Kidney epithelial cell (primary cell): ENCODE data around the gene OR5B3. TPM values are rescaled to one million over a fixed set of nuclear protein-coding genes. Genes with fewer than 3 reads are reported as not detected.

Experiments
- total RNA-seq: library from RNA; depleted of rRNA; stranded (reverse); fragments of >200 nt; gene quantifications from 2 replicates; pipeline ENCODE4 v1.2.3, GENCODE V29; 2015

The OR5B3 gene
- total RNA-seq, 1 donor from 2014 or later, result not detected

Other genes with a start within 250 kb of the OR5B3 start
- gene OR9Q2, start 217.8 kb downstream of the OR5B3 start, total RNA-seq, result not detected in 2 replicates
- gene OR1S2, start 202.7 kb downstream of the OR5B3 start, total RNA-seq, result not detected in 2 replicates
- not detected in 2 replicates for gene OR1S1, start 194.2 kb downstream of the OR5B3 start, total RNA-seq
- gene OR10Q1, start 178.0 kb downstream of the OR5B3 start, total RNA-seq, result not detected in 2 replicates
- not detected in 2 replicates for gene OR10W1, start 138.6 kb downstream of the OR5B3 start, total RNA-seq
- not detected in 2 replicates for gene OR5B17, start 47.8 kb downstream of the OR5B3 start, total RNA-seq
- gene OR5B2, start 21.2 kb upstream of the OR5B3 start, total RNA-seq, result not detected in 2 replicates
- gene OR5B12, start 35.4 kb upstream of the OR5B3 start, total RNA-seq, result not detected in 2 replicates
- not detected in 2 replicates for gene OR5B21, start 101.2 kb upstream of the OR5B3 start, total RNA-seq
- 5.8 and 5.9 TPM in 2 replicates for gene LPXN, start 169.0 kb upstream of the OR5B3 start, total RNA-seq
- gene ZFP91, start 172.2 kb upstream of the OR5B3 start, total RNA-seq, result 37.1 and 38.6 TPM in 2 replicates
- gene CNTF, start 215.8 kb upstream of the OR5B3 start, total RNA-seq, result 0.96 and 1.1 TPM in 2 replicates